Measurements from ENCODE around the gene METTL26. TPM values are rescaled to one million over a fixed set of nuclear protein-coding genes. Genes with fewer than 3 reads are reported as not detected.

The METTL26 gene
- total and polyA plus RNA-seq, 8 donors = 17.3 to 271 (median 197) TPM

DNA sequence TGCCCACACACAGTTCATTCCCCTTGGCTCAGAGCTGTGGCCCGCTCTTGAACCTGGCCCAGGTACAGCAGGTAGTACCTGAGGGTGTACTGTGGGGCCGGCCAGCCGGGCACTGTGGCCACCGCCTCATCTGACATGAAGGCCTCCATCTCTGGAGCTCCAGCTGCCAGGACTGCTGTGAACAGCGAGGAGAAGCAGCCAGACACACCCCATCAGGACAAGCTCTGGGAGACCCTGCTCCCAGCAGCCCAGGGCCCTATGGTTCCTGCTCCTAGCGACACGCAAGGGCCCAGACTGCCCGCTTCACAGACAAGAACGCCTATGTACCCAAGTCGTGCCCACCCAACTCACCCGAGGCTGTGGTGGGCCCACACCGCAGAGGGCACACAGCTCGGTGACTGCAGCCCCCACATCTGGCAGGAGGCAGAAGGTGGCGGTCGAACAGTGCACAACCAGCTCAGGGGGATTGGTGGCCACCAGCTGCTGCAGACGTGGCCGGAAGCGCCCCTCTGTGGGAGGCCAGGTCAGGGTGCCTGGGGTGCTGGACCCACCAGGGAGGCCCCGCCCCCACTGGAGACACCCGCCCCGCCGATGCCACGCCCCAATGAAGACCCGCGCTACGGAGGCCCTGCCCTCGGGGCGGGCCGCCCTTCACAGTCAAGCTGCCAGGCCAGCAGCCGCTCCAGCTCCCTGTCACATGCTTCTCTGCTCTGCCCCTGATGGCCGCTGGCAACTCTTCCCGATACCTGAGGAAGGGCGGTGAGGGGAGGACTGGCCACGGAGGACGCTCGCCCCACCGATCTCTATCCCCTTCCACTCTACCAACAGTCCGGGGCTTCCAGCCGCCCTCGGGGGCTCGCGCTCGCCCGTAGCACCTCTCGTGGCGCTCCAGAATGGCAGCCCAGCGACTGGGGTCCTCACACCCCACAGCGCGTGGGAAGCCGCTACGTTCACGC lies 43.0 kb upstream of the METTL26 start:
- DNase-seq = peak; percentile 76 to 91
- intact Hi-C loops (cut with DNase I; ENCODE audit: low total_unique reads) = no loop called here
- 17 to 45% (median 26%) methylated on average over 27 to 52 of the region's 52 CpGs for WGBS, 5 donors
- H3K9me3 ChIP-seq = no peaks in the 10 kb centered on the region
- H3K4me1 ChIP-seq = peaks cover 55 to 84% (median 80%) of the 10 kb centered on the region in 4 donors
- TF ChIP-seq POLR2AphosphoS5 (IDR thresholded peaks at IDR 0.05) = no peak
- TF ChIP-seq, protein P1, sequence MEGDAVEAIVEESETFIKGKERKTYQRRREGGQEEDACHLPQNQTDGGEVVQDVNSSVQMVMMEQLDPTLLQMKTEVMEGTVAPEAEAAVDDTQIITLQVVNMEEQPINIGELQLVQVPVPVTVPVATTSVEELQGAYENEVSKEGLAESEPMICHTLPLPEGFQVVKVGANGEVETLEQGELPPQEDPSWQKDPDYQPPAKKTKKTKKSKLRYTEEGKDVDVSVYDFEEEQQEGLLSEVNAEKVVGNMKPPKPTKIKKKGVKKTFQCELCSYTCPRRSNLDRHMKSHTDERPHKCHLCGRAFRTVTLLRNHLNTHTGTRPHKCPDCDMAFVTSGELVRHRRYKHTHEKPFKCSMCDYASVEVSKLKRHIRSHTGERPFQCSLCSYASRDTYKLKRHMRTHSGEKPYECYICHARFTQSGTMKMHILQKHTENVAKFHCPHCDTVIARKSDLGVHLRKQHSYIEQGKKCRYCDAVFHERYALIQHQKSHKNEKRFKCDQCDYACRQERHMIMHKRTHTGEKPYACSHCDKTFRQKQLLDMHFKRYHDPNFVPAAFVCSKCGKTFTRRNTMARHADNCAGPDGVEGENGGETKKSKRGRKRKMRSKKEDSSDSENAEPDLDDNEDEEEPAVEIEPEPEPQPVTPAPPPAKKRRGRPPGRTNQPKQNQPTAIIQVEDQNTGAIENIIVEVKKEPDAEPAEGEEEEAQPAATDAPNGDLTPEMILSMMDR (IDR thresholded peaks at IDR 0.05) = no peak
- no peak for TF ChIP-seq EP300 (IDR thresholded peaks at IDR 0.05)
- TF ChIP-seq POLR2A (IDR thresholded peaks at IDR 0.05) = no peak
- H3K27me3 ChIP-seq = peaks cover 0 to 18% (median 0%) of the 10 kb centered on the region in 3 donors
- H3K27ac ChIP-seq = peak overlapping the region; percentile 62 to 97 (median 93)
- peaks cover 22 to 25% (median 23%) of the 10 kb centered on the region in 4 donors for H3K36me3 ChIP-seq
- peak overlapping the region; percentile 88 to 93 (median 88) for H3K4me3 ChIP-seq

DNA sequence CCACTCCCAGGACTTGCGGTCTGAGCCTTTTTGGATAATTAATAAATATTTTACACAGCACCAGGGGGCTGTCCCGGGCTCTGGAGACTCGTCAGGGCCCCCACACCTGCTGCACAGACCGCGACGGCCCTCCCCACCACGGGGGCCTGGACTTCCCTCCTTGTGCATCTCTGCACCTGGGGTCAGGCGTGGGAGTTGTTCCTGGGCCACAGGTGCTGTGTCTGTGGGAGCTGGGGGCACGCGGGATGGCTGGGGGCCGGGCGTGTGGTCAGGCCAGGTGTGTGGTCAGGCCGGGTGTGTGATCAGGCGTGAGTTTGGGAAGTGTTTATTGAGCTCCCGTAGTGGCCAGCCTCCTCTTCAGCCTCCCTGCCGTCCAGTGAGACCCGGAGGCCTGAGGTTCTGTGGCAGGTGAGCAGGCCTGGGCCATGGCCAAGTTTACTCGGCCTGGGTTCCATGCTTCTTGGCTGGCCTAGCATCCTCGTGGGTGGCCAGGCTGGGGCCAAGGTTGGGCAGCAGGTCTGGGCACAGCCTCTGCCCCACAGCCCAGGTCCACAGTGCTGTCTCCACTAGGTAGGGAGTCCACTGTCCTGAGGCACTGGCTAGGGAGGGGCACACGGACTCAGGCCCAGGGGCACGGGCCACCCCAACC lies 42.2 kb upstream of the METTL26 start:
- peak overlapping the region in 3 of 5 donors; percentile 62 to 95 (median 93) for H3K27ac ChIP-seq
- TF ChIP-seq EP300 (IDR thresholded peaks at IDR 0.05) (no peak), POLR2AphosphoS5 (IDR thresholded peaks at IDR 0.05) (no peak), POLR2A (IDR thresholded peaks at IDR 0.05) (no peak)
- TF ChIP-seq, protein P1 (IDR thresholded peaks at IDR 0.05) = no peak
- DNase-seq = no peak
- H3K9me3 ChIP-seq = no peaks in the 10 kb centered on the region
- peaks cover 49 to 78% (median 75%) of the 10 kb centered on the region in 4 donors for H3K4me1 ChIP-seq
- H3K27me3 ChIP-seq = peaks cover 0 to 18% (median 0%) of the 10 kb centered on the region in 3 donors
- 71 to 78% (median 75%) methylated on average over 13 to 21 of the region's 21 CpGs for WGBS, 5 donors
- peaks cover 27 to 33% (median 30%) of the 10 kb centered on the region in 4 donors for H3K36me3 ChIP-seq
- H3K4me3 ChIP-seq = no peak overlapping the region
- intact Hi-C loops (cut with DNase I; ENCODE audit: low total_unique reads) = no loop called here

DNA sequence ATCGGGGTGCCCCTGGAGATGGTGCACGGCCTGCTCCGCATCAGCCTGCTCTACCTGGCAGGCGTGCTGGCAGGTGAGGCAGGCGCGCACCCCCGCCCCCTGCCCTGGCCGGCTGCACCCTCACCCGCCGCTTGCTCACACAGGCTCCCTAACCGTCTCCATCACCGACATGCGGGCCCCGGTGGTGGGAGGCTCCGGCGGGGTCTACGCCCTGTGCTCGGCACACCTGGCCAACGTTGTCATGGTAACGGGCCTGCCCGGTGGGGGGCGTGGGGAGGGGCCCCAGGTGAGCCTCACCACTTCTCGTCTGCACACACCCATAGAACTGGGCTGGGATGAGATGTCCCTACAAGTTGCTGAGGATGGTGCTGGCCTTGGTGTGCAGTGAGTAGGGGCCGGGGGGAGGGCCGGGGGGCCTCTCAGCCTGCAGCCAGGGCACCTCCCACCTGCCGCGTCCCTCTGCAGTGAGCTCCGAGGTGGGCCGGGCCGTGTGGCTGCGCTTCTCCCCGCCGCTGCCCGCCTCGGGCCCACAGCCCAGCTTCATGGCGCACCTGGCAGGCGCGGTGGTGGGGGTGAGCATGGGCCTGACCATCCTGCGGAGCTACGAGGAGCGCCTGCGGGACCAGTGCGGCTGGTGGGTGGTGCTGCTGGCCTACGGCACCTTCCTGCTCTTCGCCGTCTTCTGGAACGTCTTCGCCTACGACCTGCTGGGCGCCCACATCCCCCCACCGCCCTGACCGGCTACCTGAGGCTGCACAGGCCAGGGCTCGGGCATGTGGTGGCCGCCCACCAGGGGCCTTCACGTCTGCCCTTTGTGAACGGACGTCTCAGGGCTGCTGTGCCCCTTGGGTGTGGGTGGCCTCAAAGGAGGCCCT lies 41.4 kb upstream of the METTL26 start:
- peaks cover 27 to 33% (median 31%) of the 10 kb centered on the region in 4 donors for H3K36me3 ChIP-seq
- intact Hi-C loops (cut with DNase I; ENCODE audit: low total_unique reads) = no loop called here
- 42 to 60% (median 47%) methylated on average over 31 to 57 of the region's 57 CpGs for WGBS, 5 donors
- peak overlapping the region in 1 of 4 donors; percentile 9 for H3K4me3 ChIP-seq
- TF ChIP-seq POLR2AphosphoS5 (IDR thresholded peaks at IDR 0.05) (no peak), POLR2A (IDR thresholded peaks at IDR 0.05) (no peak), EP300 (IDR thresholded peaks at IDR 0.05) (no peak)
- TF ChIP-seq, protein P1 (IDR thresholded peaks at IDR 0.05) = no peak
- peaks cover 0 to 18% (median 0%) of the 10 kb centered on the region in 3 donors for H3K27me3 ChIP-seq
- peaks cover 41 to 70% (median 67%) of the 10 kb centered on the region in 4 donors for H3K4me1 ChIP-seq
- no peaks in the 10 kb centered on the region for H3K9me3 ChIP-seq
- DNase-seq = no peak
- H3K27ac ChIP-seq = no peak overlapping the region

Measured in stomach (tissue), 9 donors.